Panc1 (cell line): ENCODE data around the gene BPTF.
A peak's percentile ranks its signal among the peaks of the same experiment; 100 is the strongest.

Experiments
- POLR2AphosphoS5 ChIP-seq: IDR thresholded peaks from 2 replicates; pipeline ENCODE4 v1.6.1; 2012; ENCODE audit warnings: mild to moderate bottlenecking, low read depth, low read length, moderate library complexity
- REST ChIP-seq, 2 experiments: IDR thresholded peaks; 2 replicates each; pipeline ENCODE4 v1.6.1; 2011 to 2012; ENCODE audit warnings: low read depth in 2 of 2, control low read depth in 1 of 2, low read length in 1 of 2, mild to moderate bottlenecking in 1 of 2, moderate library complexity in 1 of 2; ENCODE audit not compliant: insufficient read depth in 1 of 2
- TF ChIP-seq, protein P1 (sequence below): fragments of 450-650 bp; IDR thresholded peaks from 2 replicates; pipeline ENCODE4 v1.5.1; 2017; ENCODE audit warnings: mild to moderate bottlenecking

- TF ChIP-seq, protein P1, sequence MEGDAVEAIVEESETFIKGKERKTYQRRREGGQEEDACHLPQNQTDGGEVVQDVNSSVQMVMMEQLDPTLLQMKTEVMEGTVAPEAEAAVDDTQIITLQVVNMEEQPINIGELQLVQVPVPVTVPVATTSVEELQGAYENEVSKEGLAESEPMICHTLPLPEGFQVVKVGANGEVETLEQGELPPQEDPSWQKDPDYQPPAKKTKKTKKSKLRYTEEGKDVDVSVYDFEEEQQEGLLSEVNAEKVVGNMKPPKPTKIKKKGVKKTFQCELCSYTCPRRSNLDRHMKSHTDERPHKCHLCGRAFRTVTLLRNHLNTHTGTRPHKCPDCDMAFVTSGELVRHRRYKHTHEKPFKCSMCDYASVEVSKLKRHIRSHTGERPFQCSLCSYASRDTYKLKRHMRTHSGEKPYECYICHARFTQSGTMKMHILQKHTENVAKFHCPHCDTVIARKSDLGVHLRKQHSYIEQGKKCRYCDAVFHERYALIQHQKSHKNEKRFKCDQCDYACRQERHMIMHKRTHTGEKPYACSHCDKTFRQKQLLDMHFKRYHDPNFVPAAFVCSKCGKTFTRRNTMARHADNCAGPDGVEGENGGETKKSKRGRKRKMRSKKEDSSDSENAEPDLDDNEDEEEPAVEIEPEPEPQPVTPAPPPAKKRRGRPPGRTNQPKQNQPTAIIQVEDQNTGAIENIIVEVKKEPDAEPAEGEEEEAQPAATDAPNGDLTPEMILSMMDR, result peak; percentile 51; the same call in 1 of the 2 replicates
- TF ChIP-seq REST (IDR thresholded peaks at IDR 0.05; ENCODE audit: insufficient read depth in 1 of 2, low read depth in 2 of 2, low read length in 1 of 2) (no peak), POLR2AphosphoS5 (no peak)
Observed at GRCh38 chr17:67942810-67943209, 117.5 kb downstream of the BPTF start.
